GM21576 (cell line): Measurements from ENCODE around the gene TYSND1.
"Not testable (repeated sequence)": the region's sequence is repeated elsewhere in the genome, so short reads cannot be mapped to it uniquely, and the experiment has no call there.

ENCODE experiments used
- ATAC-seq: cut with Tn5 transposase; IDR thresholded peaks from one replicate; pipeline ENCODE4 v1.9.1; 2021; ENCODE audit warnings: mild to moderate bottlenecking, moderate library complexity; ENCODE audit not compliant: unreplicated experiment

TYSND1 gene

GRCh38 chr10:70164163-70164562 lies 17.7 kb upstream of the TYSND1 start:
- no peak for ATAC-seq

GRCh38 chr10:70163448-70163847 lies 16.9 kb upstream of the TYSND1 start:
- no peak for ATAC-seq

- ATAC-seq: peak; percentile 87
These were observed 16.3 kb upstream of the TYSND1 start for GRCh38 chr10:70162892-70163201.

- no peak for ATAC-seq
These were observed 15.8 kb upstream of the TYSND1 start for GRCh38 chr10:70162151-70162891.

- no peak for ATAC-seq
These were observed 14.3 kb upstream of the TYSND1 start for GRCh38 chr10:70160798-70161197.

- not testable (repeated sequence) for ATAC-seq
These were observed 12.9 kb upstream of the TYSND1 start for GRCh38 chr10:70159366-70159765.

- ATAC-seq: no peak
These were observed 11.6 kb upstream of the TYSND1 start for GRCh38 chr10:70158113-70158512.

- no peak for ATAC-seq
These were observed 8.8 kb upstream of the TYSND1 start for GRCh38 chr10:70155255-70155838.

- no peak for ATAC-seq
These were observed 2.0 kb upstream of the TYSND1 start for GRCh38 chr10:70148516-70148915.

- no peak for ATAC-seq
These were observed 742 bp upstream of the TYSND1 start for GRCh38 chr10:70147259-70147625.

GRCh38 chr10:70145666-70146488 lies 623 bp downstream of the TYSND1 start:
- peak; percentile 41 for ATAC-seq

GRCh38 chr10:70145166-70145665 lies 1.3 kb downstream of the TYSND1 start:
- ATAC-seq: no peak

- no peak for ATAC-seq
These were observed 2.0 kb downstream of the TYSND1 start for GRCh38 chr10:70144372-70145110.

- ATAC-seq: no peak
These were observed 3.9 kb downstream of the TYSND1 start for GRCh38 chr10:70142555-70142954.

GRCh38 chr10:70140297-70140696 lies 6.2 kb downstream of the TYSND1 start:
- ATAC-seq: no peak

GRCh38 chr10:70139997-70140250 lies 6.6 kb downstream of the TYSND1 start:
- no peak for ATAC-seq

GRCh38 chr10:70139151-70139996 lies 7.1 kb downstream of the TYSND1 start:
- no peak for ATAC-seq

- ATAC-seq: no peak
These were observed 8.3 kb downstream of the TYSND1 start for GRCh38 chr10:70137927-70138883.

- no peak for ATAC-seq
These were observed 9.4 kb downstream of the TYSND1 start for GRCh38 chr10:70137135-70137534.
